Stimulated activated CD4-positive, alpha-beta T cell treated with anti-CD3 and anti-CD28 coated beads, Interleukin-1b, Interleukin-23, amount 100 ng/mL, for 1 hour (primary cell): ENCODE data around the gene MAP2K5.

ENCODE experiments used
- DNase-seq, 2 donors: peaks; one replicate each; pipeline ENCODE4 v3.0.0-alpha.2; 2020; ENCODE audit warnings: low read depth in 2 of 2

MAP2K5 gene

GRCh38 chr15:67723294-67724024 lies 181.0 kb downstream of the MAP2K5 start:
- DNase-seq, result no peak

GRCh38 chr15:67724691-67725375 lies 182.3 kb downstream of the MAP2K5 start:
- DNase-seq, result no peak

- DNase-seq, result no peak
These were observed 187.6 kb downstream of the MAP2K5 start for GRCh38 chr15:67730135-67730534.

- DNase-seq, result no peak
These were observed 188.7 kb downstream of the MAP2K5 start for GRCh38 chr15:67731112-67731721.

GRCh38 chr15:67732164-67732563 lies 189.7 kb downstream of the MAP2K5 start:
- no peak for DNase-seq

GRCh38 chr15:67732671-67733374 lies 190.3 kb downstream of the MAP2K5 start:
- DNase-seq, result no peak

- DNase-seq, result no peak
These were observed 193.4 kb downstream of the MAP2K5 start for GRCh38 chr15:67735896-67736295.

GRCh38 chr15:67736810-67737209 lies 194.3 kb downstream of the MAP2K5 start:
- no peak for DNase-seq

GRCh38 chr15:67738056-67738455 lies 195.6 kb downstream of the MAP2K5 start:
- no peak for DNase-seq

GRCh38 chr15:67740405-67740804 lies 197.9 kb downstream of the MAP2K5 start:
- DNase-seq, result no peak

GRCh38 chr15:67741308-67741707 lies 198.8 kb downstream of the MAP2K5 start:
- DNase-seq, result no peak

- DNase-seq, result no peak
These were observed 201.1 kb downstream of the MAP2K5 start for GRCh38 chr15:67743558-67743957.

- DNase-seq, result no peak
These were observed 202.0 kb downstream of the MAP2K5 start for GRCh38 chr15:67744331-67745072.

- no peak for DNase-seq
These were observed 202.8 kb downstream of the MAP2K5 start for GRCh38 chr15:67745073-67746006.

- DNase-seq, result no peak
These were observed 203.5 kb downstream of the MAP2K5 start for GRCh38 chr15:67746022-67746421.

- no peak for DNase-seq
These were observed 203.9 kb downstream of the MAP2K5 start for GRCh38 chr15:67746450-67746849.

GRCh38 chr15:67747921-67748320 lies 205.4 kb downstream of the MAP2K5 start:
- no peak for DNase-seq

GRCh38 chr15:67750371-67750770 lies 207.9 kb downstream of the MAP2K5 start:
- no peak for DNase-seq

GRCh38 chr15:67753891-67754290 lies 211.4 kb downstream of the MAP2K5 start:
- no peak for DNase-seq

GRCh38 chr15:67755264-67755663 lies 212.8 kb downstream of the MAP2K5 start:
- DNase-seq, result no peak

- DNase-seq, result no peak
These were observed 213.4 kb downstream of the MAP2K5 start for GRCh38 chr15:67755936-67756335.
